ENCODE results near the gene RHOT1. TPM values are rescaled to one million over a fixed set of nuclear protein-coding genes. Genes with fewer than 3 reads are reported as not detected.
A peak's percentile ranks its signal among the peaks of the same experiment; 100 is the strongest.
"Not testable (repeated sequence)": the region's sequence is repeated elsewhere in the genome, so short reads cannot be mapped to it uniquely, and the experiment has no call there.

The RHOT1 gene
- total RNA-seq (2014; rRNA removed; shearing (Covaris generic); ENCODE audit: low replicate concordance), result 44.7 and 47.6 TPM in 2 replicates

DNA sequence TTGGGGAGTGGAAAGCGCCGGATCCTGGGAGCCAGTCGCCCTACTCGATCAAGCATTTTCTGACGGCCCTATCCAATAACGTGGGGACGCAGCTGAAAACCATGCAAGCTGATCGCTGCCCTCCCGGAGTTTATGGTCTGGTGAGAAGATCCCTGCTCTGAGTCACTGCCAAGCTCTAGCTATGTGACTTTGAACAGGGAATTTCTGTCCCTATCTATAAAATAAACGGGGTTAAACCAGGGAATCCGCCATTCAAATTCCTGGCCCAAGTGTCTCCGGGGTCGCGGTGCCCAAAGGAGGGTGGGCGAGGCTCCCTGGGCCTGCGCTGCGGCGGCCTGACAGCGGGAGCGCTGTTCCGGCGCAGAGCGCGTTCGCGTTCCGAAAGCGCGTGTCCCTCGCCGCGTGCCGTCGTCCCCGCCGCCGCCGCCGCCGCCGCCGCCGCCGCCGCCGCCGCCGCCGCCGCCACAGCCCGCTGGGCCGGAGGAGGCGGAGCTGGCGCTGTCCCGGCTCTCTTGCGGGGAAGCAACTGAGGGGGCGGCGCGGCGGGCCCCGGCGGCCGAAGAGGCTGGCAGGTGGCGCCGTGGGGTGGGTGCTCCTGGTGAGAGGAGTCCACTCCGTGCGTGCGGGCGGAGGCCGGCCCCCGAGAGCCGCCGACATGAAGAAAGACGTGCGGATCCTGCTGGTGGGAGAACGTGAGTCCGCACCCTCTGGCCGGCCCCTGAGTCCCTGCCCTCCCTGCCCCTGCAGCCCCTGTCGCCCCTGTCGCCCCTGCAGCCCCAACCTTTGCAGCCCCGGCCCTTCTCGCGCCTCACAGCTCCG is at the start of gene RHOT1:
Gene RHOT1, plus strand, starts transcription at position 465 of the 819 bp plus-strand sequence. Its CDS starts 191 bp downstream, at position 656.
- peak; percentile 84 for DNase-seq (ENCODE audit: low read depth)
- in situ Hi-C loops (cut with HindIII; ENCODE audit: low pct_unique_long_range_greater_than_20kb, low sequenced_read_pairs), result no loop called here

DNA sequence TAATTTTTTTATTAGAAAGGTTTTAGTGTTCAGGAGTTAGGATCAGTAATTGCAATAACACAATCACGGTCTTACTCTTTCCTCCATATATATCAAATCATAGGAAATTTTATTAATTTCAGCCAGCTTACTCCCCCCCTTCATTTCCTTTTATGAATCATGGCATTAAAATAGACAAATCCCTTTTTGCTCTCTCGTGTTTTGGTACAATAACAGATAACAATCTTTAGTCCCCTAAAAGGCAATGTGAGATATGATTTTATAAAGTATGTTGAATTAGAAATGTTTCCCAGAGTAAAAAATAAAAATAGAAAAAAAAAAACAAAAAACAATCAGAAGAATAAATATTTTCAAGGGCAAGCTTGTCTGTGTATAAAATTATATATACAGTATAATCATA is 42.6 kb upstream of the RHOT1 start:
- in situ Hi-C loops (cut with HindIII; ENCODE audit: low pct_unique_long_range_greater_than_20kb, low sequenced_read_pairs), result no loop called here

DNA sequence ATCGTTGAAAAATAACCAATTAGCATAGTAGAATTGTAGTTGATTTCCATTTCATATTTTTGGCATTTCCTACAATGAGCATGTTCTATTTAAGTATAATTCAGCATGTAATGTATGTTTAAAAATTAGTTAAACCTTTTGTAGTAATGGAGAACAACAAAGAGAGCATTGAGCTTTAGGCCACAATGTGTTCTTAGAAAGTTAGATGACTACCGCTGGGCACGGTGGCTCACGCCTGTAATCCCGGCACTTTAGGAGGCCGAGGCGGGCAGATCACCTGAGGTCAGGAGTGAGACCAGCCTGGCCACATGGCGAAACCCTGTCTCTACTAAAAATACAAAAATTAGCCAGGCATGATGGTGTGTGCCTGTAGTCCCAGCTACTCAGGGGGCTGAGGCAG is 42.0 kb upstream of the RHOT1 start:
- DNase-seq (ENCODE audit: low read depth); in situ Hi-C loops (cut with HindIII; ENCODE audit: low pct_unique_long_range_greater_than_20kb, low sequenced_read_pairs): not testable (repeated sequence)

More for the DNA sequence above, 42.6 kb upstream of the RHOT1 start:
- DNase-seq (ENCODE audit: low read depth), result no peak

DNA sequence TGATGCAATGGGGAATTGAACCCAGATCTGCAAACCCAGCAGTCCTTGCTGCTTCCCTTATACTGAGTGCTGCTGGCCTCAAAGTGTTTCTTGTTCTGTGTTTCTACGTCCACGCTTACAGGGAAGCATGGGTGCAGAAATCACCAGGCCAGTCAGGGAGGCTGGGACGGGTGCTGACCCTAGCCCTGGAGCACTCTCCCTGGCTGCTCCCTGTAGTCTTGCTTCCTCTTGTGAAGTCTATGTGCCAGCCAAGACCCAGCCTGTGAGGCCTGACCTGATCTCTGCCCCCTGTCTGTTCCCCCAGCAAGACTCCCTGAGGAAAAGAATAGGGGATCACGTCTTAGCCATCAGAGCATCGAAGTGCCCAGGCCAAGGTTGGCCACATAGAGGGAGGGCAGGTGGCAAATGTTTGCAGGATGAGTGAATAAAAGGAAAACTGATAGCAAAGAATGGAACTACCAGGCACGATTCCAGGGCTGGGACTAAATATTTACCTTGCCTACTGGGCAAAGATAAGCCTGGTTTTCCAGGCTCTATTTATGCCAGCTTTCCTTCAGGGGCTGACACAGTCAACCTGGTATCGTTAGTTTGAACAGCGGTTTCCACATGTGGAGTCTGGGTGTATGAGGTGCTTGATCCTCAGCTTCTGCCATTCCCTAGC is 41.2 kb upstream of the RHOT1 start:
- no peak for DNase-seq (ENCODE audit: low read depth)
- in situ Hi-C loops (cut with HindIII; ENCODE audit: low pct_unique_long_range_greater_than_20kb, low sequenced_read_pairs), result no loop called here

DNA sequence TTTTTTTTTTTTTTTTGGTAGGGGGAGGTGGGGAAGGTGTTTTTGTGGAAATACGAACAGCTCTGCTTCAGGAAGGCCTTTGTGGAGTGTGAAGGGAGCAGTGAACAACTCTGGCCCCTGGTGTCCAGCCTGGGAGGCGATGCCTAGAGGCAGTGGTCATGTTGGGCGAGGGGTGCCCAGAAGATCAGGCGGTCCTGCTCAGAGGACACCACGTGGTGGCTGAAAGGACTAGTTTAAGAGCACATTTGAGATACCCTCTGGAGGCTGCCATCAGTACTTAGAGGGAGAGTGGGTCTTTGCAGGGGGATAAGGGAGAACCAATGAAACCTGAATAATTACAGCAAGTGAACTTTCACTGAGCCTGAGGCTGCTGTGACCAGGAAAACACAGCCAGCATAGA is 40.1 kb upstream of the RHOT1 start:
- DNase-seq (ENCODE audit: low read depth), result no peak

DNA sequence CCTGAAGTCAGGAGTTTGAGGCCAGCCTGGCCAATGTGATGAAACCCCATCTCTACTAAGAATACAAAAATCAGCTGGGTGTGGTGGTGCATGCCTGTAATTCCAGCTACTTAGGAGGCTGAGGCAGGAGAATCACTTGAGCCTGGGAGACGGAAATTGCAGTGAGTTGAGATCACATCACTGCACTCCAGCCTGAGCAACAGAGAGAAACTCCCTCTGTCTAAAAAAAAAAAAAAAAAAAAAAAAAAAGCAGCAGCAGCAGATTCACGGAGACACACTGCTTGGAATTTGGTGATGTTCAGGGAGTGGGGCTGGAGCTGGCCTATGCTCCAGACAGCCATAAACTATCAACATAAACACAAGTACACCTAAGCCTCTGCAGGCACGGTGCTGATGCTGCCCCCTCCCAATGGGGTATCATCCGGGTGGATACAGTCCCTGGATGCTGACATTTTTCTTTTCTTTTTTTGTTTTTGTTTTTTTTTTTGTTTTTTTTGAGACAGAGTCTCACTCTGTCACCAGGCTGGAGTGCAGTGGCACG is 39.6 kb upstream of the RHOT1 start:
- in situ Hi-C loops (cut with HindIII; ENCODE audit: low pct_unique_long_range_greater_than_20kb, low sequenced_read_pairs), result no loop called here
- no peak for DNase-seq (ENCODE audit: low read depth)

More for the DNA sequence above, 40.1 kb upstream of the RHOT1 start:
- in situ Hi-C loops (cut with HindIII; ENCODE audit: low pct_unique_long_range_greater_than_20kb, low sequenced_read_pairs), result no loop called here

DNA sequence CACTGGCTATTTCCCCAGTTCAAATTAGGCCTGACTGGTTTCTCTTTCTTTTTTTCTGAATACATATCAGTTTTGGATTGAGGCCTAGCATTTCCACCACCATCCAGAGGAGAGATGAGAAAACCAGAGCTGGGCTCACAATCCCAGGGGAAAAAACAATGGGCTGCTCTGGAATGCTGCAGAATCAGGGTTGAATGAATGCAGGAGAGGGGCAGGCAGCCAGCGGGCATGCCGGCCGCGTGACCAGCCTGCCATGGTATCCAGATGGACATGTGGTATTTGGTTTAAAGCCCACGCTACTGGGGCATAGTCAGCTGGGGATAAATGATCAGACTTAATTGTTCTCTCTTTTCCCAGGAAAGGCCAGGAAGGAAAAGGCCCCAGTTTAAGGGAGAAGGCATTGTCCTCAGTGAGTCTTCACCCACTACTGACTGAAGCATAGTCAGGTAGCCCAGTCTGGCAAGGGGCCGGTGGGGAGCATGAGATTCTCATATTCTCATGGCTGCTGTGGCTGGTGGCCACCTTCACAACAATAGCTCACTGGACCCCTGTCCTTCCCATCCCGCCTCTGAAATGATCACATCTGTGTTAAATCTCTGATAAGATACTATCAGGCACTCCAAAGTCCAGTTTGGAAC is 38.7 kb upstream of the RHOT1 start:
- in situ Hi-C loops (cut with HindIII; ENCODE audit: low pct_unique_long_range_greater_than_20kb, low sequenced_read_pairs), result no loop called here
- DNase-seq (ENCODE audit: low read depth), result no peak

DNA sequence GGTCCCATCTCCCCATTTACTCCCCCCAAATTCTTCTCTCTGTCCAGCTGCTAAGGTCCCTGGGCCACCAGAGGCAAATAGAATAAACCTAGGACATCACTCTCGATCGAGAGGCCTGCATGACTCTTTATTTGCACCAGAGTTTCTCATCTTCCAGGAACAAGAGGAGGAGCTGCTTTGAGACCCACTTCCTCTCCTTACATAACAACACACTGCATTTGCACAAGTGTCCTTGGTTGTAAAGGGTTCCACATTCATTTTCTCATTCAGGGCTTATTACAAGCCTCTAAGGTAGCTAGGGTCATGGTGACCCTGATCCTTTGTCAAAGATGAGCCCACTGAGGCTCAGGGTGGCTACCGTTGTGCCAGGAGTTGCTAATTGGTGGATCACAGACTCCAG is 38.1 kb upstream of the RHOT1 start:
- DNase-seq (ENCODE audit: low read depth), result no peak
- in situ Hi-C loops (cut with HindIII; ENCODE audit: low pct_unique_long_range_greater_than_20kb, low sequenced_read_pairs), result no loop called here

DNA sequence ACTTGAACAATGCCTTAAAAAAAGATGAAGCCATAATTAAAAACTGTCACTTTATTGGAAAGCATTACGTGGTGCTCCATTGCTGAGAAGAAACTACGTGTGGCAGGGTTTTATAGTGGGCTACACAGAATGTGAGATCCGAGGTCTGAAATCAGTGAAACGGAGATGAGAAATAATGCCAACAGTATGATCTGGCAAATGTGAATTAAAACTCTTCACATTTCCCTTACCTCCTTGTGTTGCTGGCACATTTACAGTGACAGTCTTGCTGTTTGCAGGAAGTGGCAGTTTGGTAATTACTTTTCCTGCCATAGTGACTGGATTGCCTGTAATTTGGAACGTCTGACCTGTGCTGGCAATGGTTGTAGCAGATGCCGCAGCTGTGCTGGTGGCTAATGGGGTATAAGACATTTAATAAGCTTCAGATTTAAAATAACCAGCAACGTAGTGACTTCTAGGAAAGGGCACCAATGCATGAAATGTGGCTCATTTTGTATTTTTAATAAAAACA is 35.8 kb upstream of the RHOT1 start:
- in situ Hi-C loops (cut with HindIII; ENCODE audit: low pct_unique_long_range_greater_than_20kb, low sequenced_read_pairs); DNase-seq (ENCODE audit: low read depth): not testable (repeated sequence)

DNA sequence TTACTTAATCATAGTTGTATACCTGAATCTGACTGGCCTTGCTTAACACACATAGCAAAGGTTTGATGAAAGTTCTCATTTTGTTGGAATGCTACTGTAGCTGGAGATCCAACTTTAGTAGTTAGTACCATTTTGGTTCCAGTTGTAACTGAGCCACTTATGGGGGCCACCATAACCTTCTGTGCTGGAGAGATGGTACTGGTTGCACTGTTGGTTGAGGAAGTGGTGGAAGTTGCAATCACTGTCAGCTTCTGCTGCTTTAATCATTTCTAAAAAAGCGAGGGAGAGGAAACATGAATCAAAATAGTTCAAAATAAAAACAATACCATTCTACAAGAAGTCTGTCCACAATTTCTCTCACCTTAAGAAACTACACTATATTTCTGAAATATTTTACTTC is 35.1 kb upstream of the RHOT1 start:
- in situ Hi-C loops (cut with HindIII; ENCODE audit: low pct_unique_long_range_greater_than_20kb, low sequenced_read_pairs); DNase-seq (ENCODE audit: low read depth): not testable (repeated sequence)

DNA sequence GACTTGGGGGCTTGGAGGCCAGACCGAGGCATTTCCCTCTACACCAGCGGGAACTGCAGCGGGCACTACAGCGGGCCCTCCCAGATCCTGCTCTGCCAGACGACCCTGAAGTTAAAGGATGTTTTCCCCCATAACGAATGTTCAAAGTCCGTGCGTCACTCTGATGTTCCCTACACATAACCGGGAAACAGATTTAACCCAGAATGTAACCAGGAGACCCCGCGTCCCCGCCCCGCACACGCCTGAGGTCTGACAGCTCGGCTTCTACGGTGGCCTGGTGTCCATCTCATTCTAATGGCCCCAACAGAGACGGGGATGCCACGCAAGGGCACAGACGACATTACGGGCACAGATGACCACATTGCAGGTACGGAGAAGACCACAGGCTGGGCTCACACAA is 31.7 kb upstream of the RHOT1 start:
- DNase-seq (ENCODE audit: low read depth), result no peak
- in situ Hi-C loops (cut with HindIII; ENCODE audit: low pct_unique_long_range_greater_than_20kb, low sequenced_read_pairs), result no loop called here

DNA sequence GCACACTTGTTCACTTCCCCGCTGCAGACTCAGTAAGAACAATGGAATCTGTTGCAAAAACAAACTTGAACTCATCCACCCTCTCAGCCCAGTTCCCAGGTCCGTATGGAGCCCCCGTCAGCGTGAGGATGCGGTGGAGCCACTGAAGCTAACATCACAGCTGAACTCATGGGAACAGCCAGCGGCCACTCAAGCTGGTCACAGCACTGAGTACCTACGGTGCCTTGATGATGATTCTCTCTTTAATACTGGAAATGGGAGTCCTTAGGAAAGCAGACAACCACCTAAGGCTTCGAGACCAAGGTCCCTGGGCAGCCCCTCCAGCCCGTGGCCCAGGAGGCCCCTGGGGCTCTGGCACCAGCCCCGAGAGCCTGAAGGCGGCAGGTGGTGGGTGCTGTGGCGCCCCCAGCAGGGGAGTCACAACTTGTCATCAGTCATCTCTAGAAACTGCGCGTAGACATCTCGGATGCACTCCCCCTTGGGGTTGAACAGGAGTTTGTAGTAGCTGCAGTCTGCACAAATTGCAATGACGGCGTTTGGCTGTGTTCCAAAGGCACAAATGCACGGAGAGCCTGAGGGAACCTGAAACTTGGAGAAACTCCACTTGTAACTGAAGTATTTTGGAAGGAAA is 31.0 kb upstream of the RHOT1 start:
- in situ Hi-C loops (cut with HindIII; ENCODE audit: low pct_unique_long_range_greater_than_20kb, low sequenced_read_pairs), result no loop called here
- no peak for DNase-seq (ENCODE audit: low read depth)

DNA sequence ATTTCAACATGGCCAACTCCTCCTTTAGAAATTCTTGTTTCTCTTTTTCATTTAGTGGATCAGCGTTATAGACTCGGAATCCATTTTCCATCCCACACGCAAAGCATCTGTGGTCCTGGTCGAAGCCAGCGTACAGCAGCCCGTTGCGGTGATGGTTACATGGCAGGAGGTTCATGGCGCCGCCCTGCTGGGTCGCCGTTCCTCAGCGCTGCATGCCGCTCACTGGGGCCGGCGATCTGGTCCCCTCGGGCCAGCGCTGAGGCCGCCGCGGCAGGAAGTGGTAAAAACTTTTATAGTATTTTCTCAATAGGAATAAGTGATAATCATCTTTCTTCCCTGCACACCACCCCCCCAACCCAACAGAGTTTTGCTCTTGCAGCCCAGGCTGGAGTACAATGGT is 29.9 kb upstream of the RHOT1 start:
- DNase-seq (ENCODE audit: low read depth), result no peak
- in situ Hi-C loops (cut with HindIII; ENCODE audit: low pct_unique_long_range_greater_than_20kb, low sequenced_read_pairs), result no loop called here

DNA sequence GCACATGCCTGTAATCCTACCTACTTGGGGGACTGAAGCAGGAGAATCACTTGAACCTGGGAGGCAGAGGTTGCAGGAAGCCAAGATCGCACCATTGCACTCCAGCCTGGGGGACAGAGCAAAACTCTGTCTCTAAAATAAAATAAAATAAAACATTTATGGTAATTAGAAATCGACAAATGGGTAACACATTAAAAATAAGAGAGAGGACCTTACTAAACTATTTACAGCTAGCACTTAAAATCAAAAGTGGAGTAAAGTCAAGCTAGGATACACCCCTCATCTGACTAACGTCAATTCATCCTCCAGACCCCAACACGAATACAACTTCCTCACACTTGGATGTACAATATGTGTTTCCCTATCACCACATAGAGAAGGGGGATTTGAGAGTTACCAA is 27.8 kb upstream of the RHOT1 start:
- DNase-seq (ENCODE audit: low read depth), result no peak
- in situ Hi-C loops (cut with HindIII; ENCODE audit: low pct_unique_long_range_greater_than_20kb, low sequenced_read_pairs), result no loop called here

DNA sequence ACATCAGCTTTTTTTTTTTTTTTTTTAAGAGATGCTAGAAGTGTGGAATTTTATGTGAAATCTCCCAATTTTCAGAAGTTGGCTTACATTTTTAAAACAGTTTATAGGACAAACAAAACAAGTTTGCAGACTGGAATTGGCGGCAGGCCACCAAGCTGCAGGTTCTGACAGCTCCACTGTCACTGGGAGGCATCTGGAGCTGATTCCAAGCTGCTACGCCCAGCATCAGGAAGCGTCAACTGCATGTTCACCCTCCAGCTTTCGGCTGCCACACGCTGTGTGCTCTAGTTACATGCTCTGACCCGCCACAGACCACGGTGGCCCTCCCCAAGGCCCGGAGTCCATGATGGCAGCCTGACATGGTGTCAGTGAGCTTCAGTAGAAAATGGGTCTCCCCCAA is 26.8 kb upstream of the RHOT1 start:
- DNase-seq (ENCODE audit: low read depth); in situ Hi-C loops (cut with HindIII; ENCODE audit: low pct_unique_long_range_greater_than_20kb, low sequenced_read_pairs): not testable (repeated sequence)

DNA sequence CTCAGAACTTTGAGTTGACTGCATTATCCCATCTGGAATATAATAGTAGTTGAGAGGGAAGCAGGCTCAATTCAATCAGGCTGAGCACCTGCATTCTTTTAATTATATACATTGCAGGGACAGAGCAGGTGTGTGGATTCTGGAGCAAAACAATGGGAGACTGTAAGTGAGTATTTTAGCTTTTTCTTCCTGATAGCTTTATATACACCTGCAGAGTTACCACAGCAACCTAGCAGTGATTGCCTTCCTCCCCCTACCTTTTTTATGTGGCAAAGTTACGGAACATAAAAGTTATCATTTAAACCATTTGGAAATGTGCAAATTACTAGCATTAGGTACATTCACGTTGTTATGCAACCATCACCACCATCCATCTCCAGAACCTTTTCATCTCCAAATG is 25.4 kb upstream of the RHOT1 start:
- no peak for DNase-seq (ENCODE audit: low read depth)
- in situ Hi-C loops (cut with HindIII; ENCODE audit: low pct_unique_long_range_greater_than_20kb, low sequenced_read_pairs), result no loop called here

DNA sequence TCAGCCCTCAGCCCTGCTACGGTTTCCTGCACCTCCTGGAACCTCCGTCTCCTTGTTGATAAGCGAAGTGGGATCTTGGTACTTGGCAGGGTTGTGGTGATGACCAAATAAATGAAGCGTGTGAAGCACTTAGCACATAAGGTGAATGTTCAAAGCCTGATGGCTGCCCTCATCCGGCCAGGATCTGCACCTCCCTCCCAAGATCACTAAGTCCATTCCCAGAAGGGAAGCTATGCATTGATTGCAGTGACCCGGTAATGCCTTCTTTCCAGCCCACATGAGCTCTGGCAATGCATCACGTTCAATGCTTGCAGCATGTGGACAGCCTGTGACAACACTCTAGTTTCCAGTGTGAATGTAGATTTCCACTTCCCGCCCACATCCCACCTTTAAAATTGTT is 24.9 kb upstream of the RHOT1 start:
- no peak for DNase-seq (ENCODE audit: low read depth)
- in situ Hi-C loops (cut with HindIII; ENCODE audit: low pct_unique_long_range_greater_than_20kb, low sequenced_read_pairs), result no loop called here

DNA sequence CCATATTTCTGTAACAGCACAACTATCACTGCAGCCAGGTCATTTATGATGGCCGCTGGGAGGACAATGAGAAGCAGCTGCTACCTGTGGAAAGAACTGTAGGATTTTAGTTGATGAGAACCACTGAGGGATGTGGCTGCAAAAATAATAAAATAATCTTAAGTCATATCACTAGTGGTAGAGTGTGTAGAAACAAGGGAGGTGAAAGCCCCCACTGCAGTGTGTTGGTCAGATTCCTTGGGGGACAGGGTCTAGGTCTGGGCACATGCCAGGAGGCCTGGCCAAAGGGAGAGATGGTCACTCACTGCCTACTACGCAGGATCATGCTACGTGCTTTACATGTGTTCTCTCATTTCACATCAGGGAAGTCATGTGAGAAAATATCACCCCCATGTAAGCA is 24.2 kb upstream of the RHOT1 start:
- in situ Hi-C loops (cut with HindIII; ENCODE audit: low pct_unique_long_range_greater_than_20kb, low sequenced_read_pairs); DNase-seq (ENCODE audit: low read depth): not testable (repeated sequence)

Measured in Caki2 (cell line).